ENCODE results near the gene FAM107B. TPM values are rescaled to one million over a fixed set of nuclear protein-coding genes. Genes with fewer than 3 reads are reported as not detected.

Gene FAM107B
- total RNA-seq, 1 donor = 30.0 TPM

DNA sequence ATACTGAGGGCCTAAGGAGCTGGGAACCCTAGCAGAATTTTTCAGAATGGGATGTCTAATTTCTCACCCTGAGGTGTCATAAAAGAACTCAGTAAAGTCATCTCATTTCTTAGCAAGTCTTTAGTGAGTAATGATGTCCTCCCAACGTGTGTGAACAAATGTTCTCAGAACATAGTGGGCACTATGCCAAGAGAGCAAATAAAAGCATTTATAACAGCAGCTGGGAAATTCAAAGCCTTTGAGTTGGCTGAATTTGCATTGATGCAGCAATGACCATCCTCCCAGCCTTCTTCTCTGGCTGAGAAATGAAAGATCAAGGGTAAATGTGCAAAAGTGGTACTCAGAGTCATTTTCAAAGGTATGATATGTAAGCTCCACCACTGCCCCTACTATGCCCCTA is 109.4 kb downstream of the FAM107B start:
- Histone ChIP-seq H3K79me2 (ENCODE audit: insufficient read depth, low read length) (no peaks in the 10 kb centered on the region), H3K9me3 (ENCODE audit: low read depth, low read length) (no peaks in the 10 kb centered on the region), H3K36me3 (ENCODE audit: insufficient read depth, low read length) (no peaks in the 10 kb centered on the region), H3K4me1 (ENCODE audit: insufficient read depth, low read length) (peaks cover 3% of the 10 kb centered on the region), H3K4me3 (ENCODE audit: insufficient read depth, low read length) (no peak overlapping the region), H3K27me3 (ENCODE audit: insufficient read depth, low read length) (no peaks in the 10 kb centered on the region), H2AFZ (ENCODE audit: low read length) (no peak overlapping the region), H3K27ac (ENCODE audit: low read depth, low read length) (no peak overlapping the region), H4K20me1 (ENCODE audit: insufficient read depth, low read length) (no peaks in the 10 kb centered on the region), H3K4me2 (ENCODE audit: insufficient read depth, low read length) (no peak overlapping the region)
- DNase-seq (ENCODE audit: insufficient read length, low spot score, missing footprints) = no peak
- TF ChIP-seq, protein P1, sequence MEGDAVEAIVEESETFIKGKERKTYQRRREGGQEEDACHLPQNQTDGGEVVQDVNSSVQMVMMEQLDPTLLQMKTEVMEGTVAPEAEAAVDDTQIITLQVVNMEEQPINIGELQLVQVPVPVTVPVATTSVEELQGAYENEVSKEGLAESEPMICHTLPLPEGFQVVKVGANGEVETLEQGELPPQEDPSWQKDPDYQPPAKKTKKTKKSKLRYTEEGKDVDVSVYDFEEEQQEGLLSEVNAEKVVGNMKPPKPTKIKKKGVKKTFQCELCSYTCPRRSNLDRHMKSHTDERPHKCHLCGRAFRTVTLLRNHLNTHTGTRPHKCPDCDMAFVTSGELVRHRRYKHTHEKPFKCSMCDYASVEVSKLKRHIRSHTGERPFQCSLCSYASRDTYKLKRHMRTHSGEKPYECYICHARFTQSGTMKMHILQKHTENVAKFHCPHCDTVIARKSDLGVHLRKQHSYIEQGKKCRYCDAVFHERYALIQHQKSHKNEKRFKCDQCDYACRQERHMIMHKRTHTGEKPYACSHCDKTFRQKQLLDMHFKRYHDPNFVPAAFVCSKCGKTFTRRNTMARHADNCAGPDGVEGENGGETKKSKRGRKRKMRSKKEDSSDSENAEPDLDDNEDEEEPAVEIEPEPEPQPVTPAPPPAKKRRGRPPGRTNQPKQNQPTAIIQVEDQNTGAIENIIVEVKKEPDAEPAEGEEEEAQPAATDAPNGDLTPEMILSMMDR (IDR thresholded peaks at IDR 0.05; ENCODE audit: extremely low read depth, low read depth, low read length) = no peak

DNA sequence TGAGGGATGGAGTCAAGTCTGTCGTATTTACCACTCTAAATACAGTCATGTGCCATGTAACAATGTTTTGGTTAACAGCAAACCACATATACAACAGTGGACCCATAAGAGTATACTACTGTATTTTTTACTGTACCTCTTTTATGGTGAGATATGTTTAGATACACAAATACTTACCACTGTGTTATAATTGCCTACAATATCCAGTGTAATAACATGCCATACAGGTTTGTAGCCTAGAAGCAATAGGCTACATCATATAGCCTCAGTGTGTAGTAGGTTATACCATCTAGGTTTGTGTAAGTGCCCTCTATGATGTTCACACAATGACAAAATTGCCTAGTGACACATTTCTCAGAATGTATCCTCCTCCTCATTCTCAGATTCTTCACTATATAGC is 110.4 kb downstream of the FAM107B start:
- Histone ChIP-seq H3K27me3 (ENCODE audit: insufficient read depth, low read length) (no peaks in the 10 kb centered on the region), H2AFZ (ENCODE audit: low read length) (no peak overlapping the region), H3K4me2 (ENCODE audit: insufficient read depth, low read length) (no peak overlapping the region), H3K36me3 (ENCODE audit: insufficient read depth, low read length) (no peaks in the 10 kb centered on the region), H4K20me1 (ENCODE audit: insufficient read depth, low read length) (no peaks in the 10 kb centered on the region), H3K4me3 (ENCODE audit: insufficient read depth, low read length) (no peak overlapping the region), H3K27ac (ENCODE audit: low read depth, low read length) (no peak overlapping the region), H3K9me3 (ENCODE audit: low read depth, low read length) (no peaks in the 10 kb centered on the region), H3K79me2 (ENCODE audit: insufficient read depth, low read length) (no peaks in the 10 kb centered on the region), H3K4me1 (ENCODE audit: insufficient read depth, low read length) (peaks cover 5% of the 10 kb centered on the region)
- TF ChIP-seq, protein P1 (IDR thresholded peaks at IDR 0.05; ENCODE audit: extremely low read depth, low read depth, low read length) = no peak
- no peak for DNase-seq (ENCODE audit: insufficient read length, low spot score, missing footprints)

DNA sequence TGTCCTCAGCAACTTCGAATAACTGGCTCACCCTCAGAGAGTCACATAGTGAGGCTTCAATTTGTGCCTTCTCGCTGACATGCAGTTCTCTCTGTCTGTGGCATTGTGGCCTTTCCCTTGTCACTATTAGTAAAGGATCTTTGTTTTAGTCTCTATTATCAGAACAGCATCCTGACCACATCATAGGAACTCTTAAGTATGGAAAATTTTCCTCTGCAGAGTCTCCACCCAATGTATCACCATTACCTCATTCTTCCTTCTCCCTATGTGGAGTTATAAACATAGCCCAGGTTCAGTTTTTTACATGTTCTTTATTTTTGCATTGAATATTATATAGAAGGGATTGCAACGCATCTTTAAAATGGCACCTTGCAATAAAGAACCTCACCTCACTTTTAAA is 112.9 kb downstream of the FAM107B start:
- no peaks in the 10 kb centered on the region for H3K9me3 ChIP-seq (ENCODE audit: low read depth, low read length)
- TF ChIP-seq, protein P1 (IDR thresholded peaks at IDR 0.05; ENCODE audit: extremely low read depth, low read depth, low read length) = no peak
- no peak for DNase-seq (ENCODE audit: insufficient read length, low spot score, missing footprints)
- H3K27ac ChIP-seq (ENCODE audit: low read depth, low read length) = no peak overlapping the region
- peaks cover 13% of the 10 kb centered on the region for H3K4me1 ChIP-seq (ENCODE audit: insufficient read depth, low read length)
- H2AFZ ChIP-seq (ENCODE audit: low read length) = no peak overlapping the region
- H3K79me2 ChIP-seq (ENCODE audit: insufficient read depth, low read length) = no peaks in the 10 kb centered on the region
- H3K4me3 ChIP-seq (ENCODE audit: insufficient read depth, low read length) = no peak overlapping the region
- H3K36me3 ChIP-seq (ENCODE audit: insufficient read depth, low read length) = no peaks in the 10 kb centered on the region
- H4K20me1 ChIP-seq (ENCODE audit: insufficient read depth, low read length) = no peaks in the 10 kb centered on the region
- H3K4me2 ChIP-seq (ENCODE audit: insufficient read depth, low read length) = no peak overlapping the region
- H3K27me3 ChIP-seq (ENCODE audit: insufficient read depth, low read length) = no peaks in the 10 kb centered on the region

DNA sequence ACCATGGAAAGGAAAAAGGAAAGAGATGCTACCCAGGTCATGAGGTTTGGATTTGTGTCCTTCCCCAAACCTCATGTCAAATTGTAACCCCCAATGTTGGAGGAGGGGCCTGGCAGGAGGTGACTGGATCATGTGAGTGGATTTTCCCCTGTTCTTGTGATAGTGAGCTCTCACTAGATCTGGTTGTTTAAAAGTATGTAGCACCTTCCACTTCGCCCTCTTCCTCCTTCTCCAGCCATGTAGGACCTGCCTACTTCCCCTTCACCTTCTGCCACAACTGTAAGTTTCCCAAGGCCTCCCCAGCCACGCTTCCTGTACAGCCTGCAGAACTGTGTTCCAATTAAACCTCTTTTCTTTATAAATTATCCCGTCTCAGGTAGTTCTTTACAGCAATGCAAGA is 113.9 kb downstream of the FAM107B start:
- Histone ChIP-seq H3K36me3 (ENCODE audit: insufficient read depth, low read length) (no peaks in the 10 kb centered on the region), H3K27me3 (ENCODE audit: insufficient read depth, low read length) (no peaks in the 10 kb centered on the region), H3K79me2 (ENCODE audit: insufficient read depth, low read length) (no peaks in the 10 kb centered on the region), H3K4me1 (ENCODE audit: insufficient read depth, low read length) (peaks cover 13% of the 10 kb centered on the region), H3K9me3 (ENCODE audit: low read depth, low read length) (no peaks in the 10 kb centered on the region), H3K4me3 (ENCODE audit: insufficient read depth, low read length) (no peak overlapping the region), H3K27ac (ENCODE audit: low read depth, low read length) (no peak overlapping the region), H3K4me2 (ENCODE audit: insufficient read depth, low read length) (no peak overlapping the region), H4K20me1 (ENCODE audit: insufficient read depth, low read length) (no peaks in the 10 kb centered on the region), H2AFZ (ENCODE audit: low read length) (no peak overlapping the region)
- TF ChIP-seq, protein P1 (IDR thresholded peaks at IDR 0.05; ENCODE audit: extremely low read depth, low read depth, low read length) = no peak
- DNase-seq (ENCODE audit: insufficient read length, low spot score, missing footprints) = no peak

All from osteoblast (primary cell).